A549 (cell line): ENCODE results near the gene P3R3URF. TPM values are rescaled to one million over a fixed set of nuclear protein-coding genes. Genes with fewer than 3 reads are reported as not detected.

Experiments used
- ATAC-seq, 2 experiments: fragments of 200-7000 bp in 1 of 2; fragments of >200 bp in 1 of 2; cut with Nextera tagmentation in 1 of 2; cut with Tn5 transposase in 1 of 2; 3 replicates each; pipeline versions ENCODE4 v1.8.0 to v1.9.1; 2018 to 2020; ENCODE audit warnings: mild to moderate bottlenecking in 1 of 2, moderate library complexity in 1 of 2
- CTCF ChIA-PET: fragments of 300-600 bp; sonication (Branson Sonifier 250); formaldehyde crosslinking; extraction: SDS; loops from one replicate; lab custom pipeline; 2021; ENCODE audit warnings: antibody characterized with exemption, inconsistent platforms; lab: Yijun Ruan, JAX
- POLR2A ChIA-PET: fragments of 350-600 bp; formaldehyde crosslinking; extraction: SDS; loops from one replicate; lab custom pipeline; 2021; ENCODE audit warnings: antibody characterized with exemption, inconsistent platforms; lab: Yijun Ruan, JAX
- DNase-seq, 2 experiments: peaks; one replicate each; pipeline versions ENCODE4 v3.0.0 to v3.0.0-alpha.2; 2011 to 2016; ENCODE audit warnings: low read depth in 1 of 2, low spot score in 1 of 2
- FAIRE-seq: peaks from 2 replicates; lab custom pipeline; 2011; peaks lifted over from hg19 to GRCh38; lab: Jason Lieb, UNC
- H3K27ac ChIP-seq, 2 experiments: fragments of >200 bp; sonication (Bioruptor Twin); formaldehyde crosslinking; 3 replicates each; pipeline ENCODE4 v1.5.1; 2016 to 2017
- H3K4me1 ChIP-seq: fragments of >200 bp; sonication (Bioruptor Twin); formaldehyde crosslinking; 3 replicates; pipeline ENCODE4 v1.6.1; 2016
- H3K4me2 ChIP-seq: fragments of >200 bp; sonication (Bioruptor Twin); formaldehyde crosslinking; 3 replicates; pipeline ENCODE4 v1.6.1; 2016
- H3K4me3 ChIP-seq: fragments of >200 bp; sonication (Bioruptor Twin); formaldehyde crosslinking; 3 replicates; pipeline ENCODE4 v1.5.1; 2016
- H3K9me3 ChIP-seq: fragments of >200 bp; sonication (Bioruptor Twin); formaldehyde crosslinking; 3 replicates; pipeline ENCODE4 v1.6.1; 2016
- CBX8 ChIP-seq: fragments of 200-600 bp; sonication (generic); IDR thresholded peaks from 2 replicates; pipeline ENCODE4 v1.6.1; 2016
- EHF ChIP-seq: fragments of 250-450 bp; sonication (Bioruptor Pico); IDR thresholded peaks from 2 replicates; pipeline ENCODE4 v1.5.0; 2020; ENCODE audit warnings: mild to moderate bottlenecking
- EHMT2 ChIP-seq: fragments of 200-600 bp; sonication (generic); IDR thresholded peaks from 2 replicates; pipeline ENCODE4 v1.6.1; 2016; ENCODE audit warnings: antibody characterized with exemption, low read depth, mild to moderate bottlenecking, moderate library complexity
- FOSL2 ChIP-seq, 2 experiments: fragments of 450-650 bp in 1 of 2; fragments of >200 bp in 1 of 2; sonication (Bioruptor Twin) in 1 of 2; formaldehyde crosslinking; IDR thresholded peaks; 2 replicates each; pipeline versions ENCODE4 v1.5.0 to v1.6.1; 2016 to 2020; ENCODE audit warnings: mild to moderate bottlenecking in 1 of 2, moderate library complexity in 1 of 2
- FOXS1 ChIP-seq: fragments of 250-450 bp; sonication (Bioruptor Pico); IDR thresholded peaks from 2 replicates; pipeline ENCODE4 v1.5.0; 2020; ENCODE audit warnings: mild to moderate bottlenecking, moderate library complexity
- HDAC2 ChIP-seq: fragments of 200-600 bp; sonication (generic); IDR thresholded peaks from 2 replicates; pipeline ENCODE4 v1.6.1; 2016
- HEYL ChIP-seq: fragments of 250-450 bp; sonication (Bioruptor Pico); IDR thresholded peaks from 2 replicates; pipeline ENCODE4 v1.8.0; 2021; ENCODE audit warnings: mild to moderate bottlenecking, moderate library complexity
- HOXA7 ChIP-seq: fragments of 250-450 bp; sonication (Bioruptor Pico); IDR thresholded peaks from 2 replicates; pipeline ENCODE4 v1.5.0; 2020; ENCODE audit warnings: mild to moderate bottlenecking, moderate library complexity
- HOXB5 ChIP-seq: fragments of 250-450 bp; sonication (Bioruptor Pico); IDR thresholded peaks from 2 replicates; pipeline ENCODE4 v1.5.0; 2020; ENCODE audit warnings: mild to moderate bottlenecking, moderate library complexity
- JUN ChIP-seq, 2 experiments: fragments of >200 bp; sonication (Bioruptor Twin); formaldehyde crosslinking; IDR thresholded peaks; 2 replicates in 1 of 2; 3 replicates in 1 of 2; pipeline ENCODE4 v1.6.1; 2016 to 2017
- KDM1A ChIP-seq: fragments of 200-600 bp; sonication (generic); IDR thresholded peaks from 2 replicates; pipeline ENCODE4 v1.6.1; 2016; ENCODE audit warnings: low read depth, mild to moderate bottlenecking
- KDM5A ChIP-seq: fragments of 200-600 bp; sonication (generic); IDR thresholded peaks from 2 replicates; pipeline ENCODE4 v1.6.1; 2016; ENCODE audit warnings: antibody characterized with exemption, mild to moderate bottlenecking
- MAZ ChIP-seq: fragments of 150-350 bp; IDR thresholded peaks from 2 replicates; pipeline ENCODE4 v1.6.1; 2014; ENCODE audit warnings: antibody characterized with exemption, low read depth, low read length, borderline replicate concordance
- MYC ChIP-seq: IDR thresholded peaks from 2 replicates; pipeline ENCODE4 v1.6.1; 2012; ENCODE audit warnings: mild to moderate bottlenecking, inconsistent platforms, low read length, improper control_type of control experiment, borderline replicate concordance
- NFE2L2 ChIP-seq: fragments of 150-350 bp; conservative IDR thresholded peaks from 2 replicates; pipeline ENCODE4 v1.6.1; 2014; ENCODE audit warnings: low read length
- NPAS2 ChIP-seq: fragments of 250-450 bp; sonication (Bioruptor Pico); IDR thresholded peaks from 2 replicates; pipeline ENCODE4 v1.8.0; 2022; ENCODE audit warnings: mild to moderate bottlenecking, moderate library complexity, borderline replicate concordance
- RCOR1 ChIP-seq: fragments of 150-350 bp; IDR thresholded peaks from 2 replicates; pipeline ENCODE4 v1.6.1; 2014; ENCODE audit warnings: antibody characterized with exemption, low read length, low read depth
- TP53 ChIP-seq: fragments of 250-450 bp; sonication (Bioruptor Pico); IDR thresholded peaks from 2 replicates; pipeline ENCODE4 v1.5.0; 2021; ENCODE audit warnings: mild to moderate bottlenecking, moderate library complexity
- ZFP36 ChIP-seq: fragments of 450-650 bp; IDR thresholded peaks from 2 replicates; pipeline ENCODE4 v1.6.1; 2014; ENCODE audit warnings: borderline replicate concordance; ENCODE audit not compliant: partially characterized antibody
- ZSCAN20 ChIP-seq: fragments of 250-450 bp; sonication (Bioruptor Pico); IDR thresholded peaks from 2 replicates; pipeline ENCODE4 v1.8.0; 2022; ENCODE audit warnings: mild to moderate bottlenecking, moderate library complexity
- WGBS: methylation state at CpG from one replicate; pipeline ENCODE4 v1.1.6; 2017; ENCODE audit errors: missing lambda C conversion rate; 5-methylcytosine and 5-hydroxymethylcytosine counted together
- polyA plus RNA-seq, 4 experiments: library from polyadenylated mRNA; depleted of rRNA in 3 of 4; stranded (reverse); fragments of >200 nt; fragmentation: RNase III in 1 of 4; extraction: RNeasy Plus Mini Kit Qiagen cat#74134 plus additional on column Dnase treatment in 1 of 4; gene quantifications; 2 replicates in 3 of 4; 3 replicates in 1 of 4; pipeline ENCODE4 v1.2.3, GENCODE V29; 2011 to 2017
- TF ChIP-seq, protein P1 (sequence below): IDR thresholded peaks from 2 replicates; pipeline ENCODE4 v1.6.1; 2012
- TF ChIP-seq, protein P2 (sequence below): fragments of 250-450 bp; sonication (Bioruptor Pico); IDR thresholded peaks from 2 replicates; pipeline ENCODE4 v1.5.0; 2021; ENCODE audit warnings: mild to moderate bottlenecking, moderate library complexity, borderline replicate concordance
- TF ChIP-seq, protein P3 (sequence below): IDR thresholded peaks from 2 replicates; pipeline ENCODE4 v1.6.1; 2012

P3R3URF gene
- polyA plus RNA-seq, 2 of the 4 experiments (the other 2 are of a cell fraction) = not detected

DNA sequence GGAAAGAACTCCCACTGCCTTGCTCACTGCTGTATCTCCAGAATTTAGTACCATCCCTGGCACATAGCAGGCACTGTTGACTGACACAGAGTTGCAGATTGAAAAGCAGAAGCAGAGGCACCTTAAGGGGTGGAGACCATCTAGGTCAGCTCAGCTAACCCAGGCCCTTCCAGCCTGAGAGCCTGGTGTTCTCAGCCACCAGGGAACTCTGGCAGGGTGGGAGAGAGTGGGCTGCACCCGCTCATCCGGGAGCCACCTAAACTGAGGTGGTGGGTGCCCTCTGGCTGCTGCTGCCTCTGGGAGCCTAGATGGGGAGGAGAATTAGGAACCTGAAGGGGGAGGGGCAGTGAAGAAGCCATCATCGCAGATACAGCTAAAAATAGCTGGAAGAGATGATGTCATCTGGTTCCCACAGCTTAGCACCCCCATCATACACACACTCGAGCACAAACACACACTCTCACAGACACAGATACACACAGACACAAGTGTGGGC, 2.9 kb downstream of the P3R3URF start:
- WGBS = 55% methylated on average over 4 of the region's 4 CpGs
- ChIA-PET CTCF (interaction anchor here (14.4 kb wide), 1 partner anchor 137 kb away, joined by 181 read pairs; no protein-coding TSS in a partner anchor), POLR2A (no interaction called here)
- TF ChIP-seq MYC = no peak
- TF ChIP-seq HOXB5 (CRISPR knock-in tag) = no peak
- TF ChIP-seq RCOR1 = no peak
- no peak for TF ChIP-seq KDM1A
- TF ChIP-seq CBX8 = no peak
- Histone ChIP-seq H3K4me3 (no peak overlapping the region), H3K27ac (0 out of 6 replicates have a peak overlapping the region, but pooled peaks of 1 of the 2 experiments have one; percentile 28), H3K4me2 (no peak overlapping the region), H3K4me1 (peaks cover 20% of the 10 kb centered on the region), H3K9me3 (no peaks in the 10 kb centered on the region)
- DNase-seq = no peak
- FAIRE-seq = no peak
- no peak; a peak in 2 of 6 replicates for ATAC-seq

DNA sequence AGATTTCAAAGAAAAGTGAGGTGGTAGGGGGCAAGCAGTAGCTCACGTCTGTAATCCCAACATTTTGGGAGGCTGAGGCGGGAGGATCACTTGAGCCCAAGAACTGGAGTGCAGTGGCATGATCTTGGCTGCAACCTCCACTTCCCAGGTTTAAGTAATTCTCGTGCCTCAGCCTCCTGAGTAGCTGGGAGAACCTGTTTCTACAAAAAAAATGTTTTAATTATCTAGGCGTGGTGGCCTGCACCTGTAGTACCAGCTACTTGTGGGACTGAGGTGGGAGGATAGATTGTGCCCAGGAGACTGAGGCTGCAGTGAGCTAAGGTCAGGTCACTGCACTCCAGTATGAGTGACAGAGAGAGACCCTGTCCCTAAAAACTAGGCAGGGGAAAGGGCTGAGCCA, 4.0 kb downstream of the P3R3URF start:
- DNase-seq (no peak), FAIRE-seq (no peak), ATAC-seq (no peak)
- peaks cover 20% of the 10 kb centered on the region for H3K4me1 ChIP-seq
- 63% methylated on average over 4 of the region's 4 CpGs for WGBS
- CTCF ChIA-PET = interaction anchor here (14.4 kb wide), 1 partner anchor 136 kb away, joined by 181 read pairs; no protein-coding TSS in a partner anchor
- no peak for TF ChIP-seq EHF
- no peak for TF ChIP-seq KDM1A
- TF ChIP-seq HEYL (CRISPR knock-in tag) = no peak
- TF ChIP-seq, protein P1, sequence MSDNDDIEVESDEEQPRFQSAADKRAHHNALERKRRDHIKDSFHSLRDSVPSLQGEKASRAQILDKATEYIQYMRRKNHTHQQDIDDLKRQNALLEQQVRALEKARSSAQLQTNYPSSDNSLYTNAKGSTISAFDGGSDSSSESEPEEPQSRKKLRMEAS = no peak
- no peak for TF ChIP-seq NPAS2 (CRISPR knock-in tag)
- no peak for TF ChIP-seq KDM5A
- no peak for TF ChIP-seq HDAC2
- TF ChIP-seq HOXA7 (CRISPR knock-in tag) = no peak
- TF ChIP-seq, protein P2, sequence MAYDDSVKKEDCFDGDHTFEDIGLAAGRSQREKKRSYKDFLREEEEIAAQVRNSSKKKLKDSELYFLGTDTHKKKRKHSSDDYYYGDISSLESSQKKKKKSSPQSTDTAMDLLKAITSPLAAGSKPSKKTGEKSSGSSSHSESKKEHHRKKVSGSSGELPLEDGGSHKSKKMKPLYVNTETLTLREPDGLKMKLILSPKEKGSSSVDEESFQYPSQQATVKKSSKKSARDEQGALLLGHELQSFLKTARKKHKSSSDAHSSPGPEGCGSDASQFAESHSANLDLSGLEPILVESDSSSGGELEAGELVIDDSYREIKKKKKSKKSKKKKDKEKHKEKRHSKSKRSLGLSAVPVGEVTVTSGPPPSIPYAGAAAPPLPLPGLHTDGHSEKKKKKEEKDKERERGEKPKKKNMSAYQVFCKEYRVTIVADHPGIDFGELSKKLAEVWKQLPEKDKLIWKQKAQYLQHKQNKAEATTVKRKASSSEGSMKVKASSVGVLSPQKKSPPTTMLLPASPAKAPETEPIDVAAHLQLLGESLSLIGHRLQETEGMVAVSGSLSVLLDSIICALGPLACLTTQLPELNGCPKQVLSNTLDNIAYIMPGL = no peak
- no peak for TF ChIP-seq TP53 (CRISPR knock-in tag)
- TF ChIP-seq JUN (IDR thresholded peaks at IDR 0.05) = no peak
- no peak for TF ChIP-seq ZSCAN20 (CRISPR knock-in tag)
- TF ChIP-seq FOSL2 (IDR thresholded peaks at IDR 0.05) = no peak
- no peak for TF ChIP-seq FOSL2 (CRISPR knock-in tag; IDR thresholded peaks at IDR 0.05)
- no peak for TF ChIP-seq NFE2L2
- TF ChIP-seq, protein P3, sequence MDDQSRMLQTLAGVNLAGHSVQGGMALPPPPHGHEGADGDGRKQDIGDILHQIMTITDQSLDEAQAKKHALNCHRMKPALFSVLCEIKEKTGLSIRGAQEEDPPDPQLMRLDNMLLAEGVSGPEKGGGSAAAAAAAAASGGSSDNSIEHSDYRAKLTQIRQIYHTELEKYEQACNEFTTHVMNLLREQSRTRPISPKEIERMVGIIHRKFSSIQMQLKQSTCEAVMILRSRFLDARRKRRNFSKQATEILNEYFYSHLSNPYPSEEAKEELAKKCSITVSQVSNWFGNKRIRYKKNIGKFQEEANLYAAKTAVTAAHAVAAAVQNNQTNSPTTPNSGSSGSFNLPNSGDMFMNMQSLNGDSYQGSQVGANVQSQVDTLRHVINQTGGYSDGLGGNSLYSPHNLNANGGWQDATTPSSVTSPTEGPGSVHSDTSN = no peak
- TF ChIP-seq FOXS1 (CRISPR knock-in tag) = no peak
- TF ChIP-seq, all 56 proteins: peak for 0
- no peaks in the 10 kb centered on the region for H3K9me3 ChIP-seq
- H3K4me3 ChIP-seq = no peak overlapping the region
- no peak overlapping the region for H3K27ac ChIP-seq
- H3K4me2 ChIP-seq = no peak overlapping the region
- POLR2A ChIA-PET = no interaction called here

DNA sequence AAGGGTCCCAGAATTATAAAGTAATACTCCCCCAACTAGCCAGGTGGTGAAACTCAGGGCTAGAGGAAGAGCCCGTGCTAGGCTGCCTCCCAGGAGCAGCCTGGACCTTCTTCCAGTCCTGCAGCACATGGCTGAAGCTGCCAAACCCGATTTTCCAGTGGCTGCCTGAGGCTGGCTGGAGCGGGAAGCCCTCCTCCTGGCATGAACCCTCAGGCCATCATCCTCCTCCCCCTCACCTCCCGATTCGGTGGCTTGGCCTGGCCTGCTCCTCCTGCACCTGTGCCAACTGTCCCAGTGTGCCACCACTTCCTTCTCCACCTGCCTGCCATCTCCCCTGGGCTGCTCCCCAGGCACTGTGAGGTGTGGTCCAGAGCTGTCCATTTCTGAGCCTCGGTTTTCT, 4.4 kb downstream of the P3R3URF start:
- no peak overlapping the region for H3K27ac ChIP-seq

More for the DNA sequence above, 4.4 kb downstream of the P3R3URF start:
- TF ChIP-seq ZFP36 (no peak), EHMT2 (no peak), MAZ (no peak)
- TF ChIP-seq, protein P3 = no peak
- TF ChIP-seq, all 56 proteins: peak for 0
- WGBS = 58% methylated on average over 6 of the region's 6 CpGs
- no peak for ATAC-seq
- ChIA-PET POLR2A (no interaction called here), CTCF (interaction anchor here (0.9 to 14.4 kb wide), 2 partner anchors 51 to 135 kb away, joined by 4 to 181 read pairs; no protein-coding TSS in a partner anchor)
- Histone ChIP-seq H3K9me3 (no peaks in the 10 kb centered on the region), H3K4me1 (peaks cover 20% of the 10 kb centered on the region), H3K4me2 (no peak overlapping the region), H3K4me3 (no peak overlapping the region)
- no peak for FAIRE-seq
- no peak for DNase-seq
